PFSK-1 (cell line): ENCODE data around the gene MEDAG.

Experiments
- POLR2AphosphoS5 ChIP-seq: IDR thresholded peaks from 2 replicates; pipeline ENCODE4 v1.6.1; 2012; ENCODE audit warnings: low read depth, mild to moderate bottlenecking, control low read depth, low read length, moderate library complexity
- REST ChIP-seq, 2 experiments: IDR thresholded peaks; 2 replicates each; pipeline versions ENCODE4 v1.6.1 to v1.8.0; 2011 to 2012; ENCODE audit warnings: low read depth in 2 of 2, low read length in 2 of 2, control low read depth in 1 of 2, inconsistent platforms in 1 of 2, mild to moderate bottlenecking in 1 of 2, moderate library complexity in 1 of 2; ENCODE audit not compliant: insufficient read depth in 1 of 2
- TAF1 ChIP-seq: IDR thresholded peaks from 2 replicates; pipeline ENCODE4 v1.6.1; 2012; ENCODE audit warnings: low read length, control low read depth, borderline replicate concordance; ENCODE audit not compliant: insufficient read depth

GRCh38 chr13:30910676-30911075 is 4.6 kb downstream of the MEDAG start:
- TF ChIP-seq TAF1 (no peak), POLR2AphosphoS5 (no peak), REST (IDR thresholded peaks at IDR 0.05; ENCODE audit: insufficient read depth in 1 of 2, low read depth in 2 of 2, low read length in 2 of 2) (no peak)
